ENCODE data around the gene MACF1. TPM values are rescaled to one million over a fixed set of nuclear protein-coding genes. Genes with fewer than 3 reads are reported as not detected.

Gene MACF1
- total RNA-seq, 4 donors from 2014 or later = 78.7 to 139 (median 113) TPM

GRCh38 chr1:39413902-39414528 is 209.5 kb downstream of the MACF1 start:
- Histone ChIP-seq H3K36me3 (no peaks in the 10 kb centered on the region), H3K27ac (peak overlapping the region; percentile 20 to 56 (median 32)), H3K4me1 (peaks cover 74 to 78% of the 10 kb centered on the region in 2 donors), H3K9me3 (no peaks in the 10 kb centered on the region), H3K27me3 (no peaks in the 10 kb centered on the region), H3K4me3 (peak overlapping the region in 3 of 4 donors; percentile 7 to 13 (median 10))
- intact Hi-C loops (cut with DNase I; ENCODE audit: low total_unique reads) (loop anchor here (10.0 kb wide), 1 partner anchor 121 kb away; no protein-coding TSS in a partner anchor), in situ Hi-C loops (cut with MboI; ENCODE audit: low sequenced_read_pairs in 4 of 4) (no loop called here)
- TF ChIP-seq CTCF (IDR thresholded peaks at IDR 0.05 in 4 of 5, conservative IDR thresholded peaks at IDR 0.05 in 1 of 5) (no peak), POLR2A (IDR thresholded peaks at IDR 0.05) (no peak)
- DNase-seq (no peak), ATAC-seq (peak in 1 of 2 donors; percentile 43)

- Histone ChIP-seq H3K36me3 (no peaks in the 10 kb centered on the region), H3K9me3 (no peaks in the 10 kb centered on the region), H3K27ac (no peak overlapping the region), H3K4me1 (peaks cover 75 to 77% of the 10 kb centered on the region in 2 donors), H3K27me3 (no peaks in the 10 kb centered on the region), H3K4me3 (no peak overlapping the region)
- ATAC-seq = no peak
- no peak for TF ChIP-seq POLR2A (IDR thresholded peaks at IDR 0.05)
- no peak for TF ChIP-seq CTCF (IDR thresholded peaks at IDR 0.05 in 4 of 5, conservative IDR thresholded peaks at IDR 0.05 in 1 of 5)
- in situ Hi-C loops (cut with MboI; ENCODE audit: low sequenced_read_pairs in 4 of 4) = no loop called here
- no peak for DNase-seq
- intact Hi-C loops (cut with DNase I; ENCODE audit: low total_unique reads) = loop anchor here (10.0 kb wide), 1 partner anchor 119 kb away; no protein-coding TSS in a partner anchor
These were observed 211.1 kb downstream of the MACF1 start for GRCh38 chr1:39415553-39415952.

GRCh38 chr1:39416609-39417008 is 212.1 kb downstream of the MACF1 start:
- DNase-seq (no peak), ATAC-seq (no peak)
- no peak overlapping the region for H3K27ac ChIP-seq
- no peaks in the 10 kb centered on the region for H3K27me3 ChIP-seq
- peaks cover 64 to 76% of the 10 kb centered on the region in 2 donors for H3K4me1 ChIP-seq
- no peak overlapping the region for H3K4me3 ChIP-seq
- intact Hi-C loops (cut with DNase I; ENCODE audit: low total_unique reads) (loop anchor here (10.0 kb wide), 1 partner anchor 118 kb away; no protein-coding TSS in a partner anchor), in situ Hi-C loops (cut with MboI; ENCODE audit: low sequenced_read_pairs in 4 of 4) (no loop called here)
- TF ChIP-seq POLR2A (IDR thresholded peaks at IDR 0.05) (no peak), CTCF (IDR thresholded peaks at IDR 0.05 in 4 of 5, conservative IDR thresholded peaks at IDR 0.05 in 1 of 5) (no peak)
- no peaks in the 10 kb centered on the region for H3K36me3 ChIP-seq
- H3K9me3 ChIP-seq = no peaks in the 10 kb centered on the region

GRCh38 chr1:39418236-39418635 is 213.7 kb downstream of the MACF1 start:
- Histone ChIP-seq H3K27ac (no peak overlapping the region), H3K4me1 (peaks cover 52 to 62% of the 10 kb centered on the region in 2 donors), H3K4me3 (no peak overlapping the region), H3K36me3 (peaks cover 0 to 5% of the 10 kb centered on the region in 2 donors), H3K27me3 (no peaks in the 10 kb centered on the region), H3K9me3 (no peaks in the 10 kb centered on the region)
- intact Hi-C loops (cut with DNase I; ENCODE audit: low total_unique reads) = loop anchor here (10.0 kb wide), 1 partner anchor 117 kb away; no protein-coding TSS in a partner anchor
- in situ Hi-C loops (cut with MboI; ENCODE audit: low sequenced_read_pairs in 4 of 4) = no loop called here
- DNase-seq (no peak), ATAC-seq (no peak)
- TF ChIP-seq POLR2A (IDR thresholded peaks at IDR 0.05) (no peak), CTCF (IDR thresholded peaks at IDR 0.05 in 4 of 5, conservative IDR thresholded peaks at IDR 0.05 in 1 of 5) (no peak)

Data from gastrocnemius medialis (tissue), 4 donors.